Measurements from ENCODE around the gene LILRB3. TPM values are rescaled to one million over a fixed set of nuclear protein-coding genes. Genes with fewer than 3 reads are reported as not detected.
"Not testable (repeated sequence)": the region's sequence is repeated elsewhere in the genome, so short reads cannot be mapped to it uniquely, and the experiment has no call there.

Gene LILRB3
- total RNA-seq, 1 donor from 2014 or later = not detected

DNA sequence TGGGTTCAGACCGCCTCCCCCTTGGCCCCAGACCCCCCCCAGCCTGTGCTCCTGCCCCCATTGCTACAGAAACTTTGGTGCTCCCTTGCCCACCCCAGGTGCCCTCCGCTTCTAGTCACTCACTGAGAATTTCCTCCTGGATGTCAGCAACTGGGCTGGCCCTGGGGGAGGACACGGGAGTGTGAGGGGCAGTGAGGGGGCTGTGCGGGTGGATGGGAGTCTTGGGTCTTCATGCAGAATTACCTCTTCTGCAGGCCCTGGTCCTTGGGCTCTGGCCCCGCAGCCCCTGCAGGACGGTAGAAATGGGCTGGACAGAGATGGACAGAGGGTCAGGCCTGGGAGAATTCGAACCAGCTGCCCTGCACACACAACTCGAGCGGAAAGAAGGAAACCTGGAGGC is 29.4 kb upstream of the LILRB3 start:
- no peak overlapping the region for H3K4me3 ChIP-seq (ENCODE audit: low read depth, low read length)
- no peak for DNase-seq (ENCODE audit: low read depth)
- TF ChIP-seq, protein P1, sequence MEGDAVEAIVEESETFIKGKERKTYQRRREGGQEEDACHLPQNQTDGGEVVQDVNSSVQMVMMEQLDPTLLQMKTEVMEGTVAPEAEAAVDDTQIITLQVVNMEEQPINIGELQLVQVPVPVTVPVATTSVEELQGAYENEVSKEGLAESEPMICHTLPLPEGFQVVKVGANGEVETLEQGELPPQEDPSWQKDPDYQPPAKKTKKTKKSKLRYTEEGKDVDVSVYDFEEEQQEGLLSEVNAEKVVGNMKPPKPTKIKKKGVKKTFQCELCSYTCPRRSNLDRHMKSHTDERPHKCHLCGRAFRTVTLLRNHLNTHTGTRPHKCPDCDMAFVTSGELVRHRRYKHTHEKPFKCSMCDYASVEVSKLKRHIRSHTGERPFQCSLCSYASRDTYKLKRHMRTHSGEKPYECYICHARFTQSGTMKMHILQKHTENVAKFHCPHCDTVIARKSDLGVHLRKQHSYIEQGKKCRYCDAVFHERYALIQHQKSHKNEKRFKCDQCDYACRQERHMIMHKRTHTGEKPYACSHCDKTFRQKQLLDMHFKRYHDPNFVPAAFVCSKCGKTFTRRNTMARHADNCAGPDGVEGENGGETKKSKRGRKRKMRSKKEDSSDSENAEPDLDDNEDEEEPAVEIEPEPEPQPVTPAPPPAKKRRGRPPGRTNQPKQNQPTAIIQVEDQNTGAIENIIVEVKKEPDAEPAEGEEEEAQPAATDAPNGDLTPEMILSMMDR (conservative IDR thresholded peaks at IDR 0.05; ENCODE audit: low read depth, low read length) = no peak

DNA sequence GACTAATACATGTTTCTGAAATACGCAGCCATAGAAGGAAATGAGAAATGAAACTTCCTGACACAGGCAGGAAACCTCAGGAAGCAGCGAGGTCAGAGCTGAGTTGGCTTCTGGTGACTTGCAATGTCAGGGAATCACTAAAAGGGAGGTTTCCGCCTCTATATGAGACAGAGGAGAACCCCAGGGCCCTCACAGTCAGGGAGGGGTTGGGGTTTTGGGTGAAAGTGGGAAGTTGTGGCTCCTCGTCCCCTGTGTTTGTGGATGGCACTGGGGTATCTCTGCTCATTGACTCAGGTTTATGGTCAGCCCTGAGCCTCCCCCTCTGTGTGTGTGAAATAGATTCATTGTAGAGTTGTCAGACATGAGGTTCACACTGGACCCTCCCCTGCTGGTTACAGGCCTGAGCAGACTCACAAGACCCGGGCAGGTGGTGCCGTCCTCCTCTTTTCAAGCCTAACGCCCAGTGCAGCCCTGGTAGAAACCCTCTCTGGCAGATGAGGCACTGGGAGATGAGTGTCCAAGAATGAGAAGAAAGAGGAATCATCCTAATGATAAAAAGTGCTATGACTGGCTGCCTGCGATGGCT is 25.3 kb upstream of the LILRB3 start:
- TF ChIP-seq, protein P1 (conservative IDR thresholded peaks at IDR 0.05; ENCODE audit: low read depth, low read length) = no peak
- no peak overlapping the region for H3K4me3 ChIP-seq (ENCODE audit: low read depth, low read length)
- no peak for DNase-seq (ENCODE audit: low read depth)

DNA sequence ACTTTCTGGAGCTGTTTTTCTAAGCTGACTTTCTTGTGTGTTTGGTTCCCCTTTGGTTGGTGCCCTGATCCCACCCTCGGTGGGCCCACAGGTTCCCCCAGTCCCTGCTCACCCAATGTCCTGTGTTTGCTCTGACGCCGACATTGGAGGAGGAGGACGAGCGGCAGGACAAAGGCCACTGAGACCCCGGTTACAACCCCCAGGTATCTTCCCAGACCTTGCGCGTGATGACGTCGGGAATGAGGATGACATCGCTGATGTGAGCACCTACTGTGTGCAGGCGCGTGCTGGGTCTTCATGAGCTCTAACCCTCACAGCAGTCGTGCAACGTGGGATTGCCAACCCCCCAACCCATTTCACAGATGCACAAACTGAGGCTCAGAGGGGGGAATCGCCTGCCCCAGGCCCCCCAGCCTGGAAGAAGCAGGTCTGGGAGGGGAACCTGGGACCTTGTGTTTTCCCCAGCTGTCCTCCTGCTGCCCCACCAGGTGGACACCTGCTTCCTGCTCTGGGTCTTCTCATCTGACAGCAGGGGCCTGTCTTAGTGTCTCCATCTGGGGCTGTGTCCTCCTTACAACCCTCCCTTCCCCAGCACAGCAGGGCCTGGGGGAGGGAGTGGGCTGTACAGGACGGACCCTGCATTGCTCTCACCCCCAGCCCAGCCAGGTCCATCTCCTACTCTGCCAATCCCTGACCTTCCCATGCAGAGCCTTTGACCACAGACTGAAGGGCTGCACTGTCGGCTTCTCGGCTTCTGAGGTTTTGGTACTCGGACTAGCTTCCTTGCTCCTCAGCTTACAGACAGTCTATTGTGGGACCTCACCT is 24.5 kb upstream of the LILRB3 start:
- TF ChIP-seq, protein P1 (conservative IDR thresholded peaks at IDR 0.05; ENCODE audit: low read depth, low read length) = no peak

DNA sequence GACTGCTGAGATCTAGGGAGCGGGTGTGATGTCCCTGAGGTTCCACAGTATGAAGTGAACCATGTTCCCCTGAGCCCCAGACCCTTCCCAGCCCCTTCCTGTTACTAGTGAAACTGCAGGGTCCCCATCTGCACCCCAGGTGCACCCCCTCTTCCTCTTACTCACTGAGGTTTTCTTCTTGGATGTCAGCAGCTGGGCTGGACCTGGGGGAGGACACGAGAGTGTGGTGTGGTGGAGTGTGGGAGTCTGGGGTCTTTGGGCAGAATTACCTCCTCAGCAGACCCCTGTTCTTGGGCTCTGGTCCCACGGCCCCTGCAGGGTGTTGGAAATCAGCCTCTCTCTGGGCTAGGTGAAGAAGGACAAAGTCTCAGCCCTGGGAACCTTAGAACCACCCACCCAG is 23.1 kb upstream of the LILRB3 start:
- no peak overlapping the region for H3K4me3 ChIP-seq (ENCODE audit: low read depth, low read length)
- TF ChIP-seq, protein P1 (conservative IDR thresholded peaks at IDR 0.05; ENCODE audit: low read depth, low read length) = no peak

More for the DNA sequence above, 24.5 kb upstream of the LILRB3 start:
- no peak for DNase-seq (ENCODE audit: low read depth)
- no peak overlapping the region for H3K4me3 ChIP-seq (ENCODE audit: low read depth, low read length)

DNA sequence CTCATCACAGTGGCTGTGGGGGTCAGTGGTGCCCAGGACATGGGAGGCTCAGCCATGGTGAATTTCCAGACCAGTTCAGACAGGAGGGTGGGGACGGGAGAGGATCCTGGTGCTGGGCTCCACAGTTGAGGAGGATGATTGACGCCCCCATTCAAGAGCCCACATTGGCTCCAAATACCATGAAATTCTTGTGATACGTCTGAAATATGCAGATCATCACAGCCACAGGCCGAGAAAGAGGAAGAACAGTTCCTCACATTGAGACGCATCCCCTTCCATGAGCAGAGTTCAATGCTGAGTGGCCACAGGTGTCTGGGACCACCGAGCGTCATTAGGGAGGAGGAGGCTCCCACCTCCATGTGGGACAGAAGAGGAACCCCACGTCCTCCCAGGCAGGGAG is 21.0 kb upstream of the LILRB3 start:
- H3K4me3 ChIP-seq (ENCODE audit: low read depth, low read length); DNase-seq (ENCODE audit: low read depth): not testable (repeated sequence)

More for the DNA sequence above, 23.1 kb upstream of the LILRB3 start:
- DNase-seq (ENCODE audit: low read depth) = no peak

DNA sequence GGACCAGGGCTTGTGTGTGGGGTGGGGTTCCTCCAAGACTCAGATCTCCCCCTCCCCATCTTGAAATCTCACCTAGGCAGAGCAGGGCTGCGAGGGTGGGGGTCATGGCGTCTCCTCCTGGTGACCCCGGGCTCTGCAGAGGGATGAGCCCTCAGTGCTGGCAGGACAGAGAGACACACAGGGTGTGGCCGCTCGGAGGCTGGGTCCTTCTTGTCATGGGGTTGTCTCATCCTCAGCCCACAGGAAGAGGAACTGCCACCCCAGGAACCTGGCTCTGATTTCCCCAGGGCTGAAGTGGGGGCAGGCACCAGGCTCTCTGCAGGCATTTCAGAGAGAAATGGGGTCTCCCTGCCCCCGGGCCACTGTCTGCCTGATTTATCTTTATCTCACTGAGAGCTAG is 19.8 kb upstream of the LILRB3 start, which contains the start of gene LILRA6:
Gene LILRA6 (minus strand): TSS at position 145 of the 400 bp plus-strand sequence.
- DNase-seq (ENCODE audit: low read depth) = not testable (repeated sequence)

DNA sequence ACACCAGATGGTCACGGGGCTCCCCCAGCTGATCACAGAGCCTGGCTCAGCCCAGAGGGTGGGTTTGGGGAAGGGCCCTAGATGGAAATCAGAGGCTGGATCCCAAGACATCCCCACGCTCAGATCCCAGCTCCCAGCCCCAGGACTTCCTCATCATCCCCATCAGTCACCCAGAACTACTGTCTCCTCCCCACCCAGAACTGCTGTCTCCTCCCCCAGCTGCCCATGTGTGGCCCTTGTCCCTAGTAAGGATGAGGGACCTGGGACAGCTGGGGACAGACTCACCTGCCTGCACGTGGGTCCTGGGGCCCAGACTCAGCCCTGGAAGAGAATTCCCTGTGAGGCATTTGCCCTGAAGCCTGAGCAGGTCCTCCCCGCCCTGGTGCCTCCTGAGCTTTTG is 19.4 kb upstream of the LILRB3 start:
- not testable (repeated sequence) for H3K4me3 ChIP-seq (ENCODE audit: low read depth, low read length); DNase-seq (ENCODE audit: low read depth)

More for the DNA sequence above, 19.8 kb upstream of the LILRB3 start, which contains the start of gene LILRA6:
- H3K4me3 ChIP-seq (ENCODE audit: low read depth, low read length) = not testable (repeated sequence)

DNA sequence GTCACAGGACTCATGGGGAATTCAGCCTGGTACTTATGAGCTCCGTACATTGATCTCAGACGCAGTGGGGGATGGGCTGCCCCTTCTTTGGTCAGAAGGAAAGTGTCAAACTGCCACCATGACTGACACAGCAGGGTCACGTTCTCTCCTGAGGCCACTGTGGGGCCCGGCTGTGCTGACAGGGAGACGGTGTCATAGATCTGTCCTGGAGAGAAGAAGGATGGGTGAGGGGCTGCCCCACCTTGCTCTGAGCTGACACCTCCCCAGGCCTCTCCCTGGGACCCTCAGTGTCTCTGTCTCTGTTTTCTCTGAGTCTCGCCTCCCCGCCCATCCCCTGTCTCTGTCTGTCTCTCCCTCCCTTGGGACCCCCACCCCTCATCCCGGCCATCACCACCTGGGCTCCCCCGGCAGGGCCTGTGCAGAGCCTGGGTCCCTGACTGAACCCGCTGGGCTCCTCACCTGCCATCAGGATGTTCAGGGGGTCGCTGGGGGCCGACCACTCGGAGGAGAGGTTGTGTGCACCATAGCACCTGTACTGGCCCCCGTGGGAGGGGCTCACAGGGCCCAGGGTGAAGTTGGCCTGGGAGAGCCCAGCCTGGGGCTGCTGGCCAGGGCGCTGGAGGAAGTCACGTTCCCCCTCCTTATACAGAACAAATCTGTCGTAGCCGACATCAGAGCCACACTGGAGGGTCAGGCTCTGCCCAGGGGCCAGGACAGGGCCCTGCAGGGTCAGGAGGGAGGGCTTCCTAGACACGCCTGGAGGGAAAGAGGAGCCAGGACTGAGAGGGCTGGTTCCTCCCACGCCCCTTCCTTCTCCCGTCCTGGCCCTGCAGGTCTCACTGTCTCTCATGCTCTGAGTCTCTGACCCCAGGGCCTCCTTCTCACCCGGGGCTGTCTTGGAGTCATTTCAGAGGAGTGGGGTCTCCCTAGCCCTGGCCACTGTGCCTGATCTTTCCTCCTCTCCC is 17.8 kb upstream of the LILRB3 start:
- DNase-seq (ENCODE audit: low read depth); H3K4me3 ChIP-seq (ENCODE audit: low read depth, low read length): not testable (repeated sequence)

DNA sequence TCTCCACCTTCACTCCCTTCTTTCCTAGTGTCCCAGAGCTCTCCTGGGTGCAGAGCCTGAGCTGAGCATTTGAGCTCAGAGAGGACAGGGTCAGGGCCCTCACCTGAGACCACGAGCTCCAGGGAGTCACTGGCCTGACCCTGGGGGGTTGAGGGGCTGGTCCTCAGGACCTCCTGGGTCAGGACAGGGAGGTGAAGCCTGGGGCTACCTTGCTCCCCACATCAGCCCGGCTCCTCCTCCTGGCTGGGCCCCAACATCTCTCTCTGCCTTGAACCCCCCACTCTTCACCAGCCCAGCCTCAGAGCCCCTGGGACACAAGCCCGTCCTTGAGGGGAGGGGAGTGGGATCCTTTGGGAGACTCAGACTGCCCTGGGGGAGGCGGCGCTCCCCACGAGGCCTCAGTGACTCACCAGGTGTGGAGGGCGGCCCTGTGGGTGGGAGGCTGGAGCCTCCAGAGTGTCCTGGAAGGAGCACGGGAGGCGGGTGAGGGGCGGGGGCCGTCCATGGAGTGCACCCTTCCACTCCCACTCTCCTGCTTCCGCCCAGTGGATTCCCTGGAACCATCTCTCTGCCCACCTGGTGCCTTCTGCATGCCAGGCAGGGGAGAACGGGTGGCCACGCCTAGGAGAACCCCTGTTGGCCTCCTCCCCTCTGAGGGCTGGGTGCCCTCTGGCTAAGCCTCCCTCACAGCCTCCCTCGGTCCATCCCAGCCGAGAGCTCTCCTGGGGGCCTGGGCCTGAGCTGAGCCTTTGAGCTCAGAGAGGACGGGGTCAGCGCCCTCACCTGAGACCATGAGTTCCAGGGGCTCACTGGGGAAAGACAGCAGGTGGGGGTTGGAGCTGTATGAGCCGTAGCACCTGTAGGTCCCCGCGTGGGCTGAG is 16.9 kb upstream of the LILRB3 start:
- not testable (repeated sequence) for DNase-seq (ENCODE audit: low read depth)

More for the DNA sequence above, 16.9 kb upstream of the LILRB3 start:
- H3K4me3 ChIP-seq (ENCODE audit: low read depth, low read length) = not testable (repeated sequence)
